DMS79 (cell line): ENCODE measurements around the gene MAN1A1.
"Not testable (repeated sequence)": the region's sequence is repeated elsewhere in the genome, so short reads cannot be mapped to it uniquely, and the experiment has no call there.

Source experiments
- DNase-seq: peaks from one replicate; lab custom pipeline; 2025; lab: John Stamatoyannopoulos, UW

The MAN1A1 gene

DNA sequence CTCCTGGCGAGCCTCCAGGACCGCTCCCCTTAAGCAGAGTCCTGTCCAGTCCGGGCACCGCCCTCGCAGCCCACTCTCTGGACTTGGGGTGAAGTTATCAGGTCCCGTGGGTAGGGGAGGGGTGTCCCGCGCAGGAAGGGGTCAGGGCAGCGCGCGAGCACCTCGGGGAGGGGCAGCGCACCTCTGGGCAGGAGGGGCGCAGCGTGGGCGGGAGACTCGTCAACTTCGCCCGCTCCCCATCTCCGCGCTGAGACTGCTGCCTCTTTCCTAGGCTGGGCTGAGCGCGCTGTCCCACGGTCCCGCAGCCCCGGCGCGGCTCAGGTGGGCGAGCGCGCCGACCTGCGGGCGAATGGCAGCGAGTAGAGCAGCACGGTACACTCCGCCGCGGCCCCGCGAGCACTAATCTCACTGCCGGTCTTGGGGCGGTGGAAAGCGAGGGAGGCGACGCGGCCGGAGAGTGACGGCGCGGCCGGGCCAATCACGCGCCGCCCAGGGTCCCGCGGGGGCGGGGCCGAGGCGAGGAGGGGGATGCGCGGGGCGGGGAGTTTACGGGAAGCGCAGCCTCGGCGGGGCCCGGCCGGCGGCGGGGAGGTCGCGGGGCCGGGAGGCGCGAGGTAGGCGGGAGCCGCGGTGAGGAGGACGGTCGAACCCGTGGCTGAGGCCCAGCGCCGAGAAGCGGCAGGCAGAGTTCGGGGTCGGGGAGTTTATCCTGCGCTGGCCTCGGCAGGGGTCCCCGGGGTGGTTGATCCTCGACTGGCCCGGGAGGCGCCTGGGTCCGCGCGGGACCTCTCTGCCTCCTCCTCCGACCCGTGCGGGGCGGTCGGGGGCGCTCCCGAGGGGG, at the start of gene MAN1A1:
Gene MAN1A1, minus strand, starts transcription at position 401 of the 841 bp plus-strand sequence. CDS start 696 bp downstream, outside the sequence.
- no peak for DNase-seq

DNA sequence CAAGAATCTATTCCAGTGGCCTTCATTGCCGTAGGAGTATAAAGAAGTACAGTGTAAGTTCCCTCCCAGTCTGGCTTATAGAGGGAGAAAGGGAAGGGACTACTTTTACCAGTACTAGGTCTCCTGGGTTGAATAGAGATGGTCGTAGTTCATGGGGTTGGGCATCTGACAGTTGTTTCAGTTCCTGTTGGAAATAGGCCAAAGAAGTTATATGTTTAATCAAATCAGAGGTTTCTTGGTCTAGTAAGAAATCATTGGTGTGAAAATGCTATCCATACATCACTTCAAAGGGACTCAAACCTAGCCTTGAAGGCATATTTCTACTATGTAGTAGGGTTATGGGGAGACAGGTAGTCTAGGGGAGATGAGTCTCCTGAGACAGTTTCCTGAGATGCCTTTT, 45.6 kb upstream of the MAN1A1 start:
- DNase-seq, result no peak

DNA sequence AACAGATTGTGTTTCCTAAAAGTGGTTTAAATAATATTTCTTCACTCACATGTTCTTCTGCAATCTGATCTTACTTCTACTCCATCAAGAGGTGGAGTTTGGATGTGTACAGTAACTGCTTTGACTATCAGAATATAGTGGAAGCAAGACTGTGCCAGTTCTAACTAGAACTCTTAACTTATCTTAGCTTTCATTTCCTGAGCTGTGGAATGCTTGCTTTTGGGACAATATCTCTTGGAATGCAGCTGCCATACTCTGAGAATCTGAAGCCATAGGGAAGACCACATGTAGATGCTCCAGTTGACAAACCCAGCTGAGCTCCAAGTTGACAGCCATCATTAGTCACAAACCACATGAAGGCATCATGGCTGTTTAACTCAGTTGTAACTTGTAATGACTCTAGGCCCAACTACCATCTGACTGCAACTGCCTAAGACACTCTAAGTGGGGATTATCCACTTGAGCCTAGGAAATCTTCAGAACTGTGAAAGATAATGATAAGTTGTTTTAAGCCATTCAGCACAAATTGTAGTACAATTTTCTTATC, 40.8 kb upstream of the MAN1A1 start:
- no peak for DNase-seq

DNA sequence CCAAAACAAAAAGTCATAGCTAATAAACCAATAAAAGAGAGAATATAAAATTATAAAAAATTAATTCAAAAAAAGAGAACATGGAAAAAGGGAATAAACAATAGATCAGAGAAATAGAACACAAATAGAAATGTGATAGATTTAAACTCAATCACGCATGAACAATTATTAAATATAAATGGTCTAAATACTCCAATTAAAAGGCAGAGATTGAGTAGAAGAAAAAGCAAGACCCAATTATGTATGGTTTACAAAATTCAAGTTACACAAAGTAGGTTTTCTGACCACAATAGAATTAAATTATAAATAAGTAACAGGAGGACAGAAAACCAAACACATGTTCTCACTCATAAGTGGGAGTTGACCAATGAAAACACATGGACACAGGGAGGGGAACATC, 36.4 kb upstream of the MAN1A1 start:
- DNase-seq, result no peak

DNA sequence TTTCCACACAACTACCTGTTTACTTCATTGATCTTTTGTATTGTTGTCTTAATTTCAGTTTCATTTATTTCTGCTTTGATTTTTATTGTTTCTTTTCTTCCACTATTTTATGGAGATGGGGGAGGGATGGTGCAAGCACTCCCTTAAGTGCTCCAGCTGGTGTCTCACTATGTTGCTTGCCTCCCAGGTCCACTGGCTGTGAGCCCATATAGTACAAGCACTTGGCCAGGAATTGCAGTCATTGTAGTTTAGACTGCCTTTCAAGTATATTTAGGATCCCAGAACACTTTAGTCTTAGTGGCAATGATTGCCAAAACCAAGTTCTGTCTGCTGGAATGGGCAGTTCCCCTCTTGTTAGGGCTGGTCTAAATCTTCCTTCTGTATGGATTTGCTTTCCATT, 34.9 kb upstream of the MAN1A1 start:
- DNase-seq, result no peak

DNA sequence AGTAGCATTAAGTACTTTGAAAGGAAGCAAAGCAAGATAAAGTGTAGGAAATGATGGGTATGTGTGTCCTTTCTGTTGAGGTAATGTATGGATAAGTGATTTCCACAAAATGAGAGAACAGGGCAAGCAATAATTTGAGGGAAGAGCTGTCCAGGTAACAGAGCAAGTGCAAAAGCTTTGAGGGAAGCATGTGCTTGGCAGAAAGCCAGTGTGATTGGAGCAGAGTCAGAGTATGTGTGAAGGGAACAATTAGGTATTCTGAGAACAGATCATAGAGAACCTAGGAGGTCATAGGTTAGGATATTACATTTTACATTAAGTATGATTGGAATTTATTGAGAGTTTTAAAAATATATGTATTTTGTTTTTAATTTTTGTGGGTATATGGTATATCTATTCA, 30.2 kb upstream of the MAN1A1 start:
- no peak for DNase-seq

DNA sequence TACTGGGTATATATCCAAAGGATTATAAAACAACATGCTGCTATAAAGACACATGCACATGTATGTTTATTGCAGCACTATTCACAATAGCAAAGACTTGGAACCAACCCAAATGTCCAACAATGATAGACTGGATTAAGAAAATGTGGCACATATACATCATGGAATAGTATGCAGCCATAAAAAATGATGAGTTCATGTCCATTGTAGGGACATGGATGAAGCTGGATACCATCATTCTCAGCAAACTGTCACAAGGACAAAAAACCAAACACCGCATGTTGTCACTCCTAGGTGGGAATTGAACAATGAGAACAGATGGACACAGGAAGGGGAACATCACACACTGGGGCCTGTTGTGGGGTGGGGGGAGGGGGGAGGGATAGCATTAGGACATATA, 27.5 kb upstream of the MAN1A1 start:
- not testable (repeated sequence) for DNase-seq

- no peak for DNase-seq
Measured at GRCh38 chr6:119370080-119370479, 20.5 kb upstream of the MAN1A1 start.

DNA sequence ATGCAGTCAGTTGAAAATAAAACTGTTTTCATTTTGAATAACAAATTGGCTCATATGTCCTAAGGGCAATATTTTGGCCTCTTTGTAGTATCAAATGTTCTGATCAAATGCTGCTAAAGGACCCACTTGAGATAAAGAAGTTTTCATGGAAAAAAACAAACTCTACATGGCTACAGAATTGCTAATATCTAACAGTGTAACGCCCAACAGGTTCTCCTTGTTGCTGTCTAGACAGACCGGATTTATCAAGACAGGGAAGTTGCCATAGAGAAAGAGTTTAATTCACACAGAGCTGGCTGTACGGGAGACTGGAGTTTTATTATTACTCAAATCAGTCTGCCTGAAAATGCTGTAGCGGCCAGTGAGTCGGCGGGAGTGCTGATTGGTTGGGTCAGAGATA, 19.4 kb upstream of the MAN1A1 start:
- no peak for DNase-seq

DNA sequence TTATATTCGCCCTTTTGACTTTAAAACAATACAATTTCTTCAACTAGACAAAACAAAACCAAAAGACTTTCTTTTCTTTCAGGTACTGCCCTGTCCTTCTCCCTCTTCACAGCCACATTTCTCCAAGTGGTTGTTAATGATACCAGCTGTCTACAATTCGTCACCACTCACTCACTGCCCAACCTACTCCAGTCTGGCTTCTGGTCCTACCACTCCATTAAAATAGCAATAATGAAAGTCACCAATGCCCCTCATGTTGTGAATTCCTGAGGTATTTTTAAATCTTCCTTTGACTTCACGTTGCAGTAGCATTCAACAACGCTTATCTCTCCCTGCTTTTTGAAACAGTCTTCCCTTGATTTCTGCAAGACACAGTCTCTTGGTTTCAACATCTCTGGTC, 11.6 kb upstream of the MAN1A1 start:
- DNase-seq, result no peak

- no peak for DNase-seq
Measured at GRCh38 chr6:119360262-119360915, 10.8 kb upstream of the MAN1A1 start.

GRCh38 chr6:119355890-119356289, 6.3 kb upstream of the MAN1A1 start:
- DNase-seq, result no peak

- DNase-seq, result no peak
Measured at GRCh38 chr6:119355157-119355556, 5.6 kb upstream of the MAN1A1 start.

- DNase-seq, result no peak
Measured at GRCh38 chr6:119353696-119354095, 4.1 kb upstream of the MAN1A1 start.

GRCh38 chr6:119352001-119352400, 2.4 kb upstream of the MAN1A1 start:
- DNase-seq, result no peak

DNA sequence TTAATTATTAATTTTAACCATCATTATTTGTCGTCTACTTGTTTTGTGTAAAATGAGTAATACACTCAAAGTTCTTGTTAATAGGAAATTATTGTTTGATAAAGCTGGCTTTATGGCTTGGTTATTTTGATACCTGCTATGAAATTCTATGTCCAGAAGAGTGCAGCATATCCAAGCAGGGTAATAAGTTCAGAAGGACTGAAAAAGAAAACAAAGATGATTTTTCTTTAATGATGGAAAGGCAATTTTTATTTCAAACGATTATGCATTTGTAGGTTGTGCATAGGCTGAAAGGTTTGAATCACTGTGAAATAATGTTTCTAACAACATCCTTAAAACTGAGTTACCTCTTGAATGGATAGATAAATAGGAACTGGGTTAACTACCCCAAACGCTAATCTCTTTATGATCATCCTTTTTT, 1.4 kb upstream of the MAN1A1 start:
- no peak for DNase-seq

GRCh38 chr6:119350202-119350951, 816 bp upstream of the MAN1A1 start:
- DNase-seq, result no peak

GRCh38 chr6:119348748-119349360, 707 bp downstream of the MAN1A1 start:
- no peak for DNase-seq

- no peak for DNase-seq
Measured at GRCh38 chr6:119348096-119348747, 1.3 kb downstream of the MAN1A1 start.

DNA sequence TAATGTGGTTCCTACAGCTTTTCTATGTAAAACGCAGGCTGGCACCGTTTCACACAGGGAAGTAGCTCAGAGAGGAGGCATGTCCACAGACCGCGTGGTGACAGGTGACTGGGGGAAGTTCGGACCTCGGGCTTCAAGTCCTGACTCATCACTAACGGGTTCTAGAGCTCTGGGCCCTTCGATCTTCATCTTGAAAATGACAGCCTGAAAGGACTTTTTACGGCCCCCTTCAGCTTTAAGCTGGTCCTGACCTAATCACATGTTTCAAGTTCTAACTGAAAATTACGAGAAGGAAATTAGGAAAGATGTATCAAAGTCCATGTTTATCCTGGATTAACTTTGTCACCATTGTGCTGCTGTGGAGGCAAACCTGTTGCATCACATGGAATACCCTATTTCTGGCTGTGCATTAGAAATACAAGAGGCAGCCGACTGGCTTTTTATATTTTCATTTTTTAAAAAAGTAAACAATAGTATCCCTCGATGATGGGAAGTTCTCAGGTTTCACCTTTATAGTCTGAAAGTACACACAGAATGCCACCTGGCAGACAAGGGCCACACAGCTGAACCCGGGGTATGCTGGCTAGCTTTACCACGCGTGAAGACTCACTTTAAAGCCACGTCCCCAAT, 2.0 kb downstream of the MAN1A1 start:
- DNase-seq, result no peak

GRCh38 chr6:119346936-119347335, 2.6 kb downstream of the MAN1A1 start:
- DNase-seq, result no peak
